ENCODE measurements around the gene TRPV6. TPM values are rescaled to one million over a fixed set of nuclear protein-coding genes. Genes with fewer than 3 reads are reported as not detected.
A peak's percentile ranks its signal among the peaks of the same experiment; 100 is the strongest.

TRPV6 gene
- total and polyA plus RNA-seq, 8 donors = 36.1 to 308 (median 56.5) TPM

- no peak for FAIRE-seq
- 66 to 67% methylated on average over 7 of the region's 7 CpGs for WGBS, 2 donors
Measured at GRCh38 chr7:142883571-142884285, 1.8 kb downstream of the TRPV6 start.

GRCh38 chr7:142883145-142883544, 2.4 kb downstream of the TRPV6 start:
- no peaks in the 10 kb centered on the region for H3K9me3 ChIP-seq
- no peaks in the 10 kb centered on the region for H3K36me3 ChIP-seq
- no peaks in the 10 kb centered on the region for H3K4me1 ChIP-seq
- no peak for TF ChIP-seq CTCF (IDR thresholded peaks at IDR 0.05)
- DNase-seq = peak in 2 of 6 donors; percentile 4 to 9
- no peaks in the 10 kb centered on the region for H3K27me3 ChIP-seq
- no peak for ATAC-seq
- peak overlapping the region in 2 of 4 donors; percentile 8 to 73 for H3K27ac ChIP-seq
- H3K4me3 ChIP-seq = peak overlapping the region; percentile 3 to 46 (median 32)
- intact Hi-C loops (cut with DNase I) = no loop called here
- FAIRE-seq = no peak
- 52 to 54% methylated on average over 10 of the region's 10 CpGs for WGBS, 2 donors

More at GRCh38 chr7:142883571-142884285, 1.8 kb downstream of the TRPV6 start:
- peak overlapping the region; percentile 21 to 46 (median 32) for H3K4me3 ChIP-seq
- H3K27ac ChIP-seq = peak overlapping the region in 3 of 4 donors; percentile 8 to 73 (median 68)
- no peaks in the 10 kb centered on the region for H3K9me3 ChIP-seq
- no peak for TF ChIP-seq CTCF (IDR thresholded peaks at IDR 0.05)
- H3K36me3 ChIP-seq = no peaks in the 10 kb centered on the region
- peak in 2 of 6 donors; percentile 8 to 30 for DNase-seq
- H3K4me1 ChIP-seq = no peaks in the 10 kb centered on the region
- no peak for ATAC-seq
- intact Hi-C loops (cut with DNase I) = no loop called here
- no peaks in the 10 kb centered on the region for H3K27me3 ChIP-seq

GRCh38 chr7:142882338-142882678, 3.2 kb downstream of the TRPV6 start:
- peak overlapping the region; percentile 17 to 73 (median 31) for H3K27ac ChIP-seq
- WGBS, 2 donors = 51 to 53% methylated on average over 5 of the region's 5 CpGs
- no peak for FAIRE-seq
- H3K4me1 ChIP-seq = no peaks in the 10 kb centered on the region
- no peak for TF ChIP-seq CTCF (IDR thresholded peaks at IDR 0.05)
- H3K9me3 ChIP-seq = no peaks in the 10 kb centered on the region
- peak in 1 of 6 donors; percentile 9 for DNase-seq
- intact Hi-C loops (cut with DNase I) = no loop called here
- peak overlapping the region in 2 of 4 donors; percentile 44 to 46 for H3K4me3 ChIP-seq
- no peaks in the 10 kb centered on the region for H3K27me3 ChIP-seq
- no peak for ATAC-seq
- H3K36me3 ChIP-seq = no peaks in the 10 kb centered on the region

- 47 to 57% methylated on average over 9 of the region's 9 CpGs for WGBS, 2 donors
- Histone ChIP-seq H3K36me3 (peaks cover 0 to 3% (median 0%) of the 10 kb centered on the region in 3 donors), H3K4me3 (peak overlapping the region in 2 of 4 donors; percentile 44 to 46), H3K4me1 (no peaks in the 10 kb centered on the region), H3K9me3 (no peaks in the 10 kb centered on the region), H3K27ac (peak overlapping the region; percentile 17 to 73 (median 34)), H3K27me3 (no peaks in the 10 kb centered on the region)
- TF ChIP-seq CTCF (IDR thresholded peaks at IDR 0.05) = no peak
- DNase-seq (peak in 2 of 6 donors; percentile 31 to 35), FAIRE-seq (no peak), ATAC-seq (peak in 3 of 4 donors; percentile 11 to 42 (median 29))
- intact Hi-C loops (cut with DNase I) = no loop called here
Measured at GRCh38 chr7:142881586-142882337, 3.8 kb downstream of the TRPV6 start.
